Kidney (tissue), 14 donors: ENCODE results near the gene CLEC16A. TPM values are rescaled to one million over a fixed set of nuclear protein-coding genes. Genes with fewer than 3 reads are reported as not detected.

Source experiments
- DNase-seq, 5 donors: peaks; one replicate each; pipeline ENCODE4 v3.0.0-alpha.2; 2013 to 2020
- FAIRE-seq: peaks from 2 replicates; lab custom pipeline; 2012; peaks lifted over from hg19 to GRCh38; lab: Jason Lieb, UNC
- H3K27ac ChIP-seq, 2 donors: one replicate each; pipeline ENCODE4 v1.7.0; 2013; ENCODE audit warnings: low read depth in 2 of 2, low read length in 2 of 2, inconsistent platforms in 1 of 2
- H3K27me3 ChIP-seq: one replicate; pipeline ENCODE4 v1.7.1; 2013; ENCODE audit warnings: low read length, inconsistent platforms; ENCODE audit not compliant: control insufficient read depth, insufficient read depth
- H3K36me3 ChIP-seq, 3 donors: one replicate each; pipeline versions ENCODE4 v1.7.0 to v1.7.1; 2013; ENCODE audit warnings: low read length in 3 of 3, control low read depth in 1 of 3, inconsistent platforms in 1 of 3; ENCODE audit not compliant: insufficient read depth in 3 of 3, control insufficient read depth in 2 of 3
- H3K4me1 ChIP-seq, 3 donors: one replicate each; pipeline versions ENCODE4 v1.7.0 to v1.7.1; 2013; ENCODE audit warnings: low read length in 3 of 3, inconsistent platforms in 1 of 3, low read depth in 1 of 3; ENCODE audit not compliant: control insufficient read depth in 2 of 3, insufficient read depth in 2 of 3
- H3K4me3 ChIP-seq, 3 donors: one replicate each; pipeline versions ENCODE4 v1.7.0 to v1.8.1; 2013; ENCODE audit warnings: low read length in 3 of 3, control low read depth in 1 of 3, inconsistent platforms in 1 of 3
- H3K9ac ChIP-seq, 3 donors: one replicate each; pipeline versions ENCODE4 v1.7.0 to v1.7.1; 2013; ENCODE audit warnings: low read length in 3 of 3, control low read depth in 1 of 3, inconsistent platforms in 1 of 3
- H3K9me3 ChIP-seq, 3 donors: one replicate each; pipeline versions ENCODE4 v1.7.0 to v1.7.1; 2013; ENCODE audit warnings: low read length in 3 of 3, control low read depth in 1 of 3, inconsistent platforms in 1 of 3; ENCODE audit not compliant: control insufficient read depth in 2 of 3, insufficient read depth in 1 of 3
- intact Hi-C: fragments of 100-400 bp; cut with DNase I; formaldehyde crosslinking; loops from one replicate; pipeline ENCODE4 v1.11.1; 2022
- polyA plus RNA-seq: library from polyadenylated mRNA; stranded (reverse); fragments of 350-450 nt; fragmentation: Illumina TruSeq; extraction: RNeasy Lipid Tissue Mini Kit (QIAGEN cat#74804); gene quantifications from one replicate; pipeline ENCODE4 v1.2.3, GENCODE V29; 2014; ENCODE audit warnings: low read depth, low replicate concordance; ENCODE audit not compliant: insufficient read depth
- total RNA-seq: library from RNA; stranded (reverse); fragmentation: NEBNext Ultra II Directional; extraction: Animal tissue kit (Norgen Biotek cat#: 25700); gene quantifications from one replicate; pipeline ENCODE4 v1.2.1, GENCODE V29; 2021
- TF ChIP-seq, protein P1 (sequence below): IDR thresholded peaks from 3 replicates; pipeline ENCODE4 v1.5.1; 2012; ENCODE audit warnings: mild to moderate bottlenecking, moderate library complexity, borderline replicate concordance; ENCODE audit not compliant: insufficient read depth; ENCODE audit errors: extremely low read depth
- donor health status: control.
- donor health status: control.
- donor health status: control.
- donor health status: control.
- donor health status: control.
- donor health status: DM: yes; HTN: yes; CAD: no.
- donor health status: Normal renal cell carcinoma (clear cell type).

Gene CLEC16A
- total and polyA plus RNA-seq, 2 donors from 2014 or later: 10.8 to 51.9 TPM

DNA sequence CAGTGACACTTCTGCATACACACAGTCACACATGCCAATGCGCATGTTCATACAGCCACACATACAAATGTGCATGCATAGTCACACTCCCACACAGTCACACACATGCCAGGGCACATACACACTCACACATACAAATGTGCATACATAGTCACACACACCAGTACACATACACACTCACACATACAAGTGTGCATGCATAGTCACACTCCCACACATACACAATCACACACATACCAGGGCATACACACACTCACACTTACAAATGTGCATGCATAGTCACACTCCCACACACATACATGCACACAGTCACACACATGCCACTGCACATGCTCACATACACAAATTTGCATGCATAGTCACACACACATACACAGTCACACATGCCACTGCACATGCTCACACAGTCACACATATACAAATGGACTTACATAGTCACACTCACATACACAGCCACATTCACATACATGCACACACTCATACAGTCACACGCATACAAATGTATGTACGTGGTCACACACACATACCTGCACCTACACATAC, 227.5 kb downstream of the CLEC16A start:
- Histone ChIP-seq H3K27me3 (no peaks in the 10 kb centered on the region), H3K4me3 (no peak overlapping the region), H3K9me3 (no peaks in the 10 kb centered on the region), H3K36me3 (peaks cover 2 to 22% (median 11%) of the 10 kb centered on the region in 3 donors), H3K4me1 (no peaks in the 10 kb centered on the region), H3K27ac (no peak overlapping the region), H3K9ac (no peak overlapping the region)
- no peak for DNase-seq
- TF ChIP-seq, protein P1, sequence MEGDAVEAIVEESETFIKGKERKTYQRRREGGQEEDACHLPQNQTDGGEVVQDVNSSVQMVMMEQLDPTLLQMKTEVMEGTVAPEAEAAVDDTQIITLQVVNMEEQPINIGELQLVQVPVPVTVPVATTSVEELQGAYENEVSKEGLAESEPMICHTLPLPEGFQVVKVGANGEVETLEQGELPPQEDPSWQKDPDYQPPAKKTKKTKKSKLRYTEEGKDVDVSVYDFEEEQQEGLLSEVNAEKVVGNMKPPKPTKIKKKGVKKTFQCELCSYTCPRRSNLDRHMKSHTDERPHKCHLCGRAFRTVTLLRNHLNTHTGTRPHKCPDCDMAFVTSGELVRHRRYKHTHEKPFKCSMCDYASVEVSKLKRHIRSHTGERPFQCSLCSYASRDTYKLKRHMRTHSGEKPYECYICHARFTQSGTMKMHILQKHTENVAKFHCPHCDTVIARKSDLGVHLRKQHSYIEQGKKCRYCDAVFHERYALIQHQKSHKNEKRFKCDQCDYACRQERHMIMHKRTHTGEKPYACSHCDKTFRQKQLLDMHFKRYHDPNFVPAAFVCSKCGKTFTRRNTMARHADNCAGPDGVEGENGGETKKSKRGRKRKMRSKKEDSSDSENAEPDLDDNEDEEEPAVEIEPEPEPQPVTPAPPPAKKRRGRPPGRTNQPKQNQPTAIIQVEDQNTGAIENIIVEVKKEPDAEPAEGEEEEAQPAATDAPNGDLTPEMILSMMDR: no peak
- FAIRE-seq: no peak
- intact Hi-C loops: no loop called here

- Histone ChIP-seq H3K4me3 (no peak overlapping the region), H3K9ac (no peak overlapping the region), H3K4me1 (no peaks in the 10 kb centered on the region), H3K36me3 (peaks cover 2 to 10% (median 4%) of the 10 kb centered on the region in 3 donors), H3K27me3 (no peaks in the 10 kb centered on the region), H3K9me3 (no peaks in the 10 kb centered on the region), H3K27ac (no peak overlapping the region)
- intact Hi-C loops: no loop called here
- DNase-seq: no peak
- TF ChIP-seq, protein P1: no peak
- no peak for FAIRE-seq
These were observed 229.1 kb downstream of the CLEC16A start for GRCh38 chr16:11173426-11173825.

DNA sequence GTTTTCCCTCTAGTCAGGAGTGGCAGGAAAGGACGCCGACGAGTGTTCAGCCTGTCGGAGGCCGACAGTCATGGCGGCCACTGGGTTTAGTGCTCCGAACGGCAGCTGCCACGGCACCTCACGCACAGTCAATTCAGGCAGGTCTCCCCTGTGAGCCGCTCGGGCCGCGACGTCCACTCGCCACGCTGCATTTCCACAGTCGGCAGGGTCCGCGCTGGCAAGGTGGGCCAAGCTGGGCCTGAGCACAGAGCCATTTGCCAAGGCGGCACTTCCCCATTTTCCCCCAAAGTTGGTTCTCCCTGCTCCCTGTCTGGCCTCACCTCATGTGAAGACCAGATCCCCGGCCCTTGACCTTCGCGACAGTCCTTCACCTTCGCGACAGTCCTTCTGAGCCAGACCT, 229.8 kb downstream of the CLEC16A start:
- Histone ChIP-seq H3K9me3 (no peaks in the 10 kb centered on the region), H3K27ac (no peak overlapping the region), H3K9ac (no peak overlapping the region), H3K27me3 (no peaks in the 10 kb centered on the region), H3K4me1 (no peaks in the 10 kb centered on the region), H3K36me3 (peaks cover 2 to 12% (median 4%) of the 10 kb centered on the region in 3 donors), H3K4me3 (no peak overlapping the region)
- intact Hi-C loops: no loop called here
- DNase-seq: no peak
- TF ChIP-seq, protein P1: no peak
- no peak for FAIRE-seq
